DND-41 (cell line): ENCODE results near the gene CD7.

Source experiments
- CTCF ChIP-seq: IDR thresholded peaks from 2 replicates; pipeline ENCODE4 v1.5.1; 2012; ENCODE audit warnings: borderline replicate concordance, low read length, moderate library complexity, mild to moderate bottlenecking; ENCODE audit not compliant: poor library complexity, severe bottlenecking; ENCODE audit errors: extremely low read depth
- EZH2 ChIP-seq: IDR thresholded peaks from 3 replicates; pipeline ENCODE4 v1.6.1; 2012; ENCODE audit warnings: borderline replicate concordance, low read depth, mild to moderate bottlenecking, moderate library complexity, low read length, inconsistent platforms; ENCODE audit not compliant: severe bottlenecking

GRCh38 chr17:82300228-82300627, 17.2 kb downstream of the CD7 start:
- TF ChIP-seq CTCF = no peak
- TF ChIP-seq EZH2 = no peak
